ENCODE results near the gene TUBGCP3.

GRCh38 chr13:112624040-112624439 is 36.1 kb upstream of the TUBGCP3 start:
- TF ChIP-seq CTCF (IDR thresholded peaks at IDR 0.05) (no peak), POLR2A (IDR thresholded peaks at IDR 0.05) (no peak)
